WERI-Rb-1 (cell line): Measurements from ENCODE around the gene NKTR.

Experiments
- DNase-seq: peaks from one replicate; pipeline ENCODE4 v3.0.0-alpha.2; 2020
- H3K27ac ChIP-seq: fragments of 250-450 bp; sonication (Bioruptor Pico); 2 replicates; pipeline ENCODE4 v1.5.1; 2020; ENCODE audit warnings: mild to moderate bottlenecking, moderate library complexity
- H3K27me3 ChIP-seq: fragments of 250-450 bp; sonication (Bioruptor Pico); 2 replicates; pipeline ENCODE4 v1.5.1; 2021; ENCODE audit warnings: mild to moderate bottlenecking, low read depth, moderate library complexity; ENCODE audit not compliant: insufficient read depth, severe bottlenecking
- H3K36me3 ChIP-seq: fragments of 250-450 bp; sonication (Bioruptor Pico); 2 replicates; pipeline ENCODE4 v1.5.1; 2020; ENCODE audit warnings: mild to moderate bottlenecking, moderate library complexity
- H3K4me3 ChIP-seq: 2 replicates; pipeline ENCODE4 v1.5.1; 2011; ENCODE audit warnings: low read depth, mild to moderate bottlenecking, control low read depth, low read length
- H3K9me3 ChIP-seq: fragments of 250-450 bp; sonication (Bioruptor Pico); 2 replicates; pipeline ENCODE4 v1.5.1; 2021; ENCODE audit warnings: mild to moderate bottlenecking, moderate library complexity; ENCODE audit not compliant: severe bottlenecking
- CTCF ChIP-seq: IDR thresholded peaks from 2 replicates; pipeline ENCODE4 v1.5.1; 2011; ENCODE audit warnings: low read depth, mild to moderate bottlenecking, control low read depth, inconsistent platforms, low read length

NKTR gene

GRCh38 chr3:42691816-42692666 is 91.6 kb downstream of the NKTR start:
- no peak overlapping the region for H3K27ac ChIP-seq
- DNase-seq, result peak; percentile 2

GRCh38 chr3:42692667-42693529 is 92.4 kb downstream of the NKTR start:
- no peaks in the 10 kb centered on the region for H3K36me3 ChIP-seq
- no peak overlapping the region for H3K4me3 ChIP-seq
- no peak for TF ChIP-seq CTCF
- no peaks in the 10 kb centered on the region for H3K9me3 ChIP-seq
- H3K27ac ChIP-seq, result no peak overlapping the region
- peak; percentile 3 for DNase-seq
- H3K27me3 ChIP-seq, result no peaks in the 10 kb centered on the region

More at GRCh38 chr3:42691816-42692666, 91.6 kb downstream of the NKTR start:
- Histone ChIP-seq H3K36me3 (no peaks in the 10 kb centered on the region), H3K9me3 (no peaks in the 10 kb centered on the region), H3K27me3 (no peaks in the 10 kb centered on the region), H3K4me3 (no peak overlapping the region)
- TF ChIP-seq CTCF, result no peak

- no peak overlapping the region for H3K4me3 ChIP-seq
- no peak overlapping the region for H3K27ac ChIP-seq
- no peak for DNase-seq
- H3K27me3 ChIP-seq, result no peaks in the 10 kb centered on the region
- no peaks in the 10 kb centered on the region for H3K9me3 ChIP-seq
- TF ChIP-seq CTCF, result no peak
- no peaks in the 10 kb centered on the region for H3K36me3 ChIP-seq
Measured at GRCh38 chr3:42693530-42693930, 93.0 kb downstream of the NKTR start.

- Histone ChIP-seq H3K36me3 (no peaks in the 10 kb centered on the region), H3K27me3 (no peaks in the 10 kb centered on the region), H3K27ac (no peak overlapping the region), H3K9me3 (no peaks in the 10 kb centered on the region), H3K4me3 (no peak overlapping the region)
- DNase-seq, result no peak
- no peak for TF ChIP-seq CTCF
Measured at GRCh38 chr3:42694366-42694765, 93.9 kb downstream of the NKTR start.

GRCh38 chr3:42696356-42697288 is 96.1 kb downstream of the NKTR start:
- H3K4me3 ChIP-seq, result no peak overlapping the region
- no peaks in the 10 kb centered on the region for H3K36me3 ChIP-seq
- H3K9me3 ChIP-seq, result no peaks in the 10 kb centered on the region
- H3K27ac ChIP-seq, result no peak overlapping the region
- H3K27me3 ChIP-seq, result no peaks in the 10 kb centered on the region
- no peak for TF ChIP-seq CTCF
- DNase-seq, result no peak
